Stimulated activated CD4-positive, alpha-beta T cell treated with anti-CD3 and anti-CD28 coated beads, TNF-alpha, amount 100 ng/mL, for 4 hours (primary cell): ENCODE results near the gene EXD2.
"Not testable (repeated sequence)": the region's sequence is repeated elsewhere in the genome, so short reads cannot be mapped to it uniquely, and the experiment has no call there.

Experiments used
- DNase-seq, 3 experiments: peaks; one replicate each; pipeline ENCODE4 v3.0.0-alpha.2; 2020; ENCODE audit warnings: low read depth in 3 of 3

EXD2 gene

GRCh38 chr14:69277356-69277755 is 86.1 kb downstream of the EXD2 start:
- not testable (repeated sequence) for DNase-seq

GRCh38 chr14:69280746-69281291 is 89.5 kb downstream of the EXD2 start:
- no peak for DNase-seq

GRCh38 chr14:69281450-69282169 is 90.3 kb downstream of the EXD2 start:
- no peak for DNase-seq

- DNase-seq, result no peak
Observed at GRCh38 chr14:69282448-69282847, 91.2 kb downstream of the EXD2 start.

GRCh38 chr14:69284170-69284569 is 92.9 kb downstream of the EXD2 start:
- no peak for DNase-seq

GRCh38 chr14:69285661-69286255 is 94.5 kb downstream of the EXD2 start:
- no peak for DNase-seq

GRCh38 chr14:69287098-69288010 is 96.1 kb downstream of the EXD2 start:
- no peak for DNase-seq

GRCh38 chr14:69288011-69288771 is 96.9 kb downstream of the EXD2 start:
- DNase-seq, result no peak

GRCh38 chr14:69288956-69289705 is 97.8 kb downstream of the EXD2 start:
- DNase-seq, result no peak

GRCh38 chr14:69289811-69290520 is 98.7 kb downstream of the EXD2 start:
- DNase-seq, result no peak

GRCh38 chr14:69290881-69291280 is 99.6 kb downstream of the EXD2 start:
- not testable (repeated sequence) for DNase-seq

- no peak for DNase-seq
Observed at GRCh38 chr14:69291396-69291795, 100.1 kb downstream of the EXD2 start.

- DNase-seq, result no peak
Observed at GRCh38 chr14:69291891-69292561, 100.7 kb downstream of the EXD2 start.
